M059J (cell line): ENCODE results near the gene TMEM88. TPM values are rescaled to one million over a fixed set of nuclear protein-coding genes. Genes with fewer than 3 reads are reported as not detected.
"Not testable (repeated sequence)": the region's sequence is repeated elsewhere in the genome, so short reads cannot be mapped to it uniquely, and the experiment has no call there.

Experiments used
- DNase-seq: peaks from one replicate; pipeline ENCODE4 v3.0.0-alpha.2; 2012; ENCODE audit warnings: low read depth
- total RNA-seq: library from RNA; depleted of rRNA; stranded (reverse); fragments of >200 nt; shearing (Covaris generic); gene quantifications from 2 replicates; pipeline ENCODE4 v1.2.3, GENCODE V29; 2014

TMEM88 gene
- total RNA-seq, 1 experiment from 2014 or later: 0.49 TPM

- no peak for DNase-seq
Observed at GRCh38 chr17:7856011-7856810, 1.3 kb downstream of the TMEM88 start.

- peak; percentile 99 for DNase-seq
Observed at GRCh38 chr17:7856811-7857712, 2.2 kb downstream of the TMEM88 start, which contains the start of gene NAA38. TSS of gene NAA38 (minus strand) at chr17:7857559. CDS start at chr17:7857463, 96 bp downstream.

GRCh38 chr17:7857713-7858521 lies 3.1 kb downstream of the TMEM88 start, which contains the start of gene CYB5D1:
TSS of gene CYB5D1 (plus strand) at chr17:7858003. CDS start at chr17:7858135, 132 bp downstream.
- peak; percentile 91 for DNase-seq

GRCh38 chr17:7858522-7858810 lies 3.6 kb downstream of the TMEM88 start:
- peak; percentile 54 for DNase-seq

- no peak for DNase-seq
Observed at GRCh38 chr17:7859028-7859427, 4.2 kb downstream of the TMEM88 start.

GRCh38 chr17:7862692-7863437 lies 8.0 kb downstream of the TMEM88 start:
- peak; percentile 46 for DNase-seq

- not testable (repeated sequence) for DNase-seq
Observed at GRCh38 chr17:7864384-7864783, 9.5 kb downstream of the TMEM88 start.

- DNase-seq: no peak
Observed at GRCh38 chr17:7864995-7865650, 10.3 kb downstream of the TMEM88 start.

- no peak for DNase-seq
Observed at GRCh38 chr17:7867881-7868329, 13.0 kb downstream of the TMEM88 start.

GRCh38 chr17:7873051-7873450 lies 18.2 kb downstream of the TMEM88 start:
- DNase-seq: no peak

GRCh38 chr17:7875804-7876370 lies 21.0 kb downstream of the TMEM88 start:
- no peak for DNase-seq

GRCh38 chr17:7878234-7878633 lies 23.4 kb downstream of the TMEM88 start:
- no peak for DNase-seq

GRCh38 chr17:7880076-7880868 lies 25.4 kb downstream of the TMEM88 start:
- no peak for DNase-seq

- no peak for DNase-seq
Observed at GRCh38 chr17:7881276-7882054, 26.6 kb downstream of the TMEM88 start.

GRCh38 chr17:7882068-7882467 lies 27.2 kb downstream of the TMEM88 start:
- DNase-seq: no peak

GRCh38 chr17:7882629-7883028 lies 27.8 kb downstream of the TMEM88 start:
- no peak for DNase-seq

- no peak for DNase-seq
Observed at GRCh38 chr17:7883781-7884386, 29.0 kb downstream of the TMEM88 start.
